Choroid plexus epithelial cell (primary cell): Measurements from ENCODE around the gene POC1A.

ENCODE experiments used
- DNase-seq: peaks from one replicate; pipeline ENCODE4 v3.0.0-alpha.2; 2010; ENCODE audit warnings: low read depth
- H3K4me3 ChIP-seq: 2 replicates; pipeline ENCODE4 v1.5.1; 2011; ENCODE audit warnings: low read depth, mild to moderate bottlenecking, control low read depth, low read length, moderate library complexity
- CTCF ChIP-seq: conservative IDR thresholded peaks from 2 replicates; pipeline ENCODE4 v1.5.1; 2011; ENCODE audit warnings: low read depth, mild to moderate bottlenecking, control low read depth, inconsistent platforms, low read length, moderate library complexity

Gene POC1A

DNA sequence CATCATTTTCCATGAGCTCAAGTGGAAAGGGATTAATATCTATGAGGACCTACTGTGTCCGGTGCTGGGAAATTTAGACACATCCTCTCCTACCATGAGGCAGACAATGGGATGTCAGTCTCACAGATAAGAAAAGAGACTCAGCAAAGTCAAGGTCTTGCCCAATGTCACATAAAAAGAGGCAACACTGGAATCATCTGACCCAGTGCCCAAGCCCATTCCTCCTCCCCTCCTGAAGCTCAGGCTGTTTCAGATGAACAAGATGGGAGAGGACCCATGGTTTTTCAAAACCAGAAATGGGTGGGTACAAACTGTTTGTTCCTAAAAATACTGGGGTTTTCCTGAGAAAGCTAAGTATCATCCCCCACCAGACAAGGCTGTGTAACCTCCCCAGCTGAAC lies 22.2 kb downstream of the POC1A start:
- no peak for TF ChIP-seq CTCF
- no peak overlapping the region for H3K4me3 ChIP-seq
- no peak for DNase-seq

- no peak overlapping the region for H3K4me3 ChIP-seq
- DNase-seq, result no peak
- TF ChIP-seq CTCF, result no peak
Measured at GRCh38 chr3:52130966-52131622, 23.1 kb downstream of the POC1A start.

DNA sequence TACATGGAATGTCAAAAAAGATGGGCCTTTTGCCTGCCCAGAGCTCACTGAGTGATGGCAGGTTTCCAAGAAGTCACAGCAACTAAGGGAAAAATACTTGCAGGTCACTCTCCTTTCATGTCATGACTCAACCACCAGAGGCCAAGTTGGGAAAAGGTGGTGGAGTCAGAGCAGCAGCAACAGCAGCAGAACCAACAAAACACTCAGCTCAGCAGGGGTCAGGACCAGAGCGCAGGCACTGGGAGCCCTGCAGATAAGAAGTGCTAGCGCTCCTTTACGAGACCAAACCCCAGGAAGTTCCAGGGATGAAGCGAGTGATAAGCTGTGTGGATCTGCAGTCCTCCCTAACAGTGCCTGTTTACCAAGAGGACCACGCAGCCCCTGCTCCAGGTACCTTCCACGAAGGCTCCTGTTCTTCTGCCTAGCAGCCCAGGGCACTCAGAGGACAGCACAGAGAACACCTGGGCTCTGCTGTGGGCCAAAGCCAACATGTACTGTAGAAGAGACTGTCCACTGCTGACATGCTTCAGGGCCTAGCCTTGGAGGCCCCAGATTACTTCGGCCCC lies 26.0 kb downstream of the POC1A start:
- DNase-seq, result peak; percentile 84
- no peak for TF ChIP-seq CTCF
- no peak overlapping the region for H3K4me3 ChIP-seq

- TF ChIP-seq CTCF, result no peak
- DNase-seq, result no peak
- H3K4me3 ChIP-seq, result no peak overlapping the region
Measured at GRCh38 chr3:52126500-52126899, 27.7 kb downstream of the POC1A start.

- no peak overlapping the region for H3K4me3 ChIP-seq
- DNase-seq, result peak; percentile 14
- no peak for TF ChIP-seq CTCF
Measured at GRCh38 chr3:52126036-52126435, 28.2 kb downstream of the POC1A start.

DNA sequence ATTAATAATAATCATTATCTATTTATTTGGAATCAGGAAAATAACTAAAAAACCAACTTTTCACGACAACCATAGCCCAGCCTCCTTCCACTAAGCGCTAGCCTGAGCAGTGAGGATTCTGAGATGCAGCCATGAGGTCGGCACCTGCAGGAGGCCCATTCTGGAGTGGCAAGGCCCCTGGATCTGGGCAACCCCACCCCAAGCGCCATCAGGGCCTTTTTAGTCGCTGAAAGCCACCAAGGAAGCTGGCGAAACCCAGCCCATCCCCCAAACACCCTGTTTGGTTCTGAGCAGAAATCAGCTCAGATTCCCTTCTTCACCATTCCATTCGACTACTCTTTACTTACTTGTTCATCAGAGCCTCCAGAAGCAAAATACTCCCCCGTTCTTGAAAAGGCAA lies 29.5 kb downstream of the POC1A start:
- no peak for DNase-seq
- TF ChIP-seq CTCF, result no peak
- no peak overlapping the region for H3K4me3 ChIP-seq

- no peak for DNase-seq
- no peak overlapping the region for H3K4me3 ChIP-seq
- no peak for TF ChIP-seq CTCF
Measured at GRCh38 chr3:52124126-52124525, 30.1 kb downstream of the POC1A start.
